DOHH2 (cell line): ENCODE data around the gene HKDC1.

Experiments
- H3F3A ChIP-seq: fragments of 200-600 bp; sonication (generic), shearing (Covaris generic); 2 replicates; pipeline ENCODE4 v1.6.0; 2016; ENCODE audit warnings: antibody characterized with exemption, mild to moderate bottlenecking; ENCODE audit not compliant: control insufficient read depth, insufficient read depth
- H3K27ac ChIP-seq: fragments of 200-600 bp; sonication (generic); 2 replicates; pipeline ENCODE4 v1.5.1; 2014; ENCODE audit warnings: low read depth, mild to moderate bottlenecking, low read length, moderate library complexity
- H3K27me3 ChIP-seq: fragments of 200-600 bp; sonication (generic); 2 replicates; pipeline ENCODE4 v1.6.1; 2014; ENCODE audit warnings: mild to moderate bottlenecking, low read length, mixed read lengths; ENCODE audit not compliant: control insufficient read depth
- H3K36me3 ChIP-seq: fragments of 200-600 bp; sonication (generic); 2 replicates; pipeline ENCODE4 v1.6.1; 2014; ENCODE audit warnings: mild to moderate bottlenecking, low read length, moderate library complexity, mixed read lengths; ENCODE audit not compliant: control insufficient read depth
- H3K4me1 ChIP-seq: fragments of 200-600 bp; sonication (generic); 2 replicates; pipeline ENCODE4 v1.6.1; 2014; ENCODE audit warnings: mild to moderate bottlenecking, low read length, mixed read lengths; ENCODE audit not compliant: control insufficient read depth
- H3K4me2 ChIP-seq: fragments of 200-600 bp; sonication (generic); 2 replicates; pipeline ENCODE4 v1.6.0; 2014; ENCODE audit warnings: mild to moderate bottlenecking, low read length, moderate library complexity
- H3K4me3 ChIP-seq: fragments of 200-600 bp; sonication (generic); 2 replicates; pipeline ENCODE4 v1.5.1; 2014; ENCODE audit warnings: mild to moderate bottlenecking, low read length, mixed read lengths
- H3K79me2 ChIP-seq: fragments of 200-600 bp; sonication (generic); 2 replicates; pipeline ENCODE4 v1.6.1; 2014; ENCODE audit warnings: mild to moderate bottlenecking, low read length, mixed read lengths; ENCODE audit not compliant: control insufficient read depth
- H3K9me2 ChIP-seq: fragments of 200-600 bp; sonication (generic); replicated peaks from 2 replicates; pipeline ENCODE4 v1.6.1; 2014; ENCODE audit warnings: mild to moderate bottlenecking, low read length, mixed read lengths; ENCODE audit not compliant: control insufficient read depth
- H3K9me3 ChIP-seq: fragments of 200-600 bp; sonication (generic); 2 replicates; pipeline ENCODE4 v1.6.1; 2014; ENCODE audit warnings: antibody characterized with exemption, low read length, mixed read lengths; ENCODE audit not compliant: control insufficient read depth, insufficient read depth
- H4K20me1 ChIP-seq: fragments of 200-600 bp; sonication (generic); 2 replicates; pipeline ENCODE4 v1.6.0; 2014; ENCODE audit warnings: low read depth, mild to moderate bottlenecking, antibody characterized with exemption, low read length, moderate library complexity; ENCODE audit not compliant: control insufficient read depth, insufficient read depth
- CTCF ChIP-seq: fragments of 200-600 bp; sonication (generic); IDR thresholded peaks from one replicate; pipeline ENCODE4 v1.5.1; 2014; ENCODE audit warnings: antibody characterized with exemption, mild to moderate bottlenecking, low read depth, low read length; ENCODE audit not compliant: poor library complexity, severe bottlenecking
- EZH2phosphoT487 ChIP-seq: fragments of 200-600 bp; sonication (generic); IDR thresholded peaks from 2 replicates; pipeline ENCODE4 v1.6.1; 2017; ENCODE audit warnings: borderline replicate concordance, mild to moderate bottlenecking, antibody characterized with exemption, low read length, moderate library complexity, mixed read lengths

Gene HKDC1

GRCh38 chr10:69202332-69202731 is 17.8 kb upstream of the HKDC1 start:
- no peaks in the 10 kb centered on the region for H3K27me3 ChIP-seq
- H3K9me2 ChIP-seq: no peaks in the 10 kb centered on the region
- peaks cover 66% of the 10 kb centered on the region for H3K36me3 ChIP-seq
- no peak for TF ChIP-seq EZH2phosphoT487
- TF ChIP-seq CTCF: no peak
- H3K4me2 ChIP-seq: no peak overlapping the region
- H3K27ac ChIP-seq: no peak overlapping the region
- H4K20me1 ChIP-seq: no peaks in the 10 kb centered on the region
- no peak overlapping the region for H3K4me3 ChIP-seq
- no peaks in the 10 kb centered on the region for H3K4me1 ChIP-seq
- H3K79me2 ChIP-seq: no peaks in the 10 kb centered on the region
- H3F3A ChIP-seq: no peaks in the 10 kb centered on the region
- no peaks in the 10 kb centered on the region for H3K9me3 ChIP-seq

GRCh38 chr10:69208761-69209160 is 11.4 kb upstream of the HKDC1 start:
- no peak overlapping the region for H3K4me3 ChIP-seq
- no peaks in the 10 kb centered on the region for H3K9me2 ChIP-seq
- no peaks in the 10 kb centered on the region for H3F3A ChIP-seq
- no peaks in the 10 kb centered on the region for H3K79me2 ChIP-seq
- no peak overlapping the region for H3K27ac ChIP-seq
- no peak for TF ChIP-seq CTCF
- TF ChIP-seq EZH2phosphoT487: no peak
- H3K9me3 ChIP-seq: no peaks in the 10 kb centered on the region
- no peaks in the 10 kb centered on the region for H4K20me1 ChIP-seq
- no peaks in the 10 kb centered on the region for H3K27me3 ChIP-seq
- no peaks in the 10 kb centered on the region for H3K4me1 ChIP-seq
- H3K4me2 ChIP-seq: no peak overlapping the region
- H3K36me3 ChIP-seq: peaks cover 47% of the 10 kb centered on the region

GRCh38 chr10:69209787-69210484 is 10.2 kb upstream of the HKDC1 start:
- H3K27me3 ChIP-seq: peaks cover 5% of the 10 kb centered on the region; the same call in 1 of the 2 replicates
- no peaks in the 10 kb centered on the region for H3F3A ChIP-seq
- H3K9me3 ChIP-seq: no peaks in the 10 kb centered on the region
- no peaks in the 10 kb centered on the region for H3K4me1 ChIP-seq
- TF ChIP-seq EZH2phosphoT487 (no peak), CTCF (no peak)
- no peak overlapping the region for H3K4me2 ChIP-seq
- H3K79me2 ChIP-seq: no peaks in the 10 kb centered on the region
- peaks cover 36% of the 10 kb centered on the region for H3K36me3 ChIP-seq
- no peaks in the 10 kb centered on the region for H4K20me1 ChIP-seq
- H3K27ac ChIP-seq: no peak overlapping the region
- no peak overlapping the region for H3K4me3 ChIP-seq
- H3K9me2 ChIP-seq: no peaks in the 10 kb centered on the region
